A549 (cell line): ENCODE results near the gene SNRPD1. TPM values are rescaled to one million over a fixed set of nuclear protein-coding genes. Genes with fewer than 3 reads are reported as not detected.
A peak's percentile ranks its signal among the peaks of the same experiment; 100 is the strongest.

ENCODE experiments used
- ATAC-seq, 2 experiments: fragments of 200-7000 bp in 1 of 2; fragments of >200 bp in 1 of 2; cut with Nextera tagmentation in 1 of 2; cut with Tn5 transposase in 1 of 2; 3 replicates each; pipeline versions ENCODE4 v1.8.0 to v1.9.1; 2018 to 2020; ENCODE audit warnings: mild to moderate bottlenecking in 1 of 2, moderate library complexity in 1 of 2
- CTCF ChIA-PET: fragments of 300-600 bp; sonication (Branson Sonifier 250); formaldehyde crosslinking; extraction: SDS; loops from one replicate; lab custom pipeline; 2021; ENCODE audit warnings: antibody characterized with exemption, inconsistent platforms; lab: Yijun Ruan, JAX
- POLR2A ChIA-PET: fragments of 350-600 bp; formaldehyde crosslinking; extraction: SDS; loops from one replicate; lab custom pipeline; 2021; ENCODE audit warnings: antibody characterized with exemption, inconsistent platforms; lab: Yijun Ruan, JAX
- DNase-seq, 2 experiments: peaks; one replicate each; pipeline versions ENCODE4 v3.0.0 to v3.0.0-alpha.2; 2011 to 2016; ENCODE audit warnings: low read depth in 1 of 2, low spot score in 1 of 2
- FAIRE-seq: peaks from 2 replicates; lab custom pipeline; 2011; peaks lifted over from hg19 to GRCh38; lab: Jason Lieb, UNC
- H3K27ac ChIP-seq, 2 experiments: fragments of >200 bp; sonication (Bioruptor Twin); formaldehyde crosslinking; 3 replicates each; pipeline ENCODE4 v1.5.1; 2016 to 2017
- H3K4me1 ChIP-seq: fragments of >200 bp; sonication (Bioruptor Twin); formaldehyde crosslinking; 3 replicates; pipeline ENCODE4 v1.6.1; 2016
- H3K4me2 ChIP-seq: fragments of >200 bp; sonication (Bioruptor Twin); formaldehyde crosslinking; 3 replicates; pipeline ENCODE4 v1.6.1; 2016
- H3K4me3 ChIP-seq: fragments of >200 bp; sonication (Bioruptor Twin); formaldehyde crosslinking; 3 replicates; pipeline ENCODE4 v1.5.1; 2016
- H3K9me3 ChIP-seq: fragments of >200 bp; sonication (Bioruptor Twin); formaldehyde crosslinking; 3 replicates; pipeline ENCODE4 v1.6.1; 2016
- CEBPB ChIP-seq, 2 experiments: fragments of >200 bp in 1 of 2; sonication (Bioruptor Twin) in 1 of 2; formaldehyde crosslinking in 1 of 2; IDR thresholded peaks; 2 replicates each; pipeline ENCODE4 v1.6.1; 2012 to 2016
- CHD2 ChIP-seq: fragments of 150-350 bp; IDR thresholded peaks from 2 replicates; pipeline ENCODE4 v1.6.1; 2014; ENCODE audit warnings: low read length; ENCODE audit not compliant: partially characterized antibody
- CHD4 ChIP-seq: fragments of 200-600 bp; sonication (generic); IDR thresholded peaks from 2 replicates; pipeline ENCODE4 v1.6.1; 2016; ENCODE audit warnings: antibody characterized with exemption, mild to moderate bottlenecking, borderline replicate concordance
- E2F6 ChIP-seq: IDR thresholded peaks from 2 replicates; pipeline ENCODE4 v1.6.1; 2012; ENCODE audit warnings: low read depth, borderline replicate concordance
- EHMT2 ChIP-seq: fragments of 200-600 bp; sonication (generic); IDR thresholded peaks from 2 replicates; pipeline ENCODE4 v1.6.1; 2016; ENCODE audit warnings: antibody characterized with exemption, low read depth, mild to moderate bottlenecking, moderate library complexity
- ESRRA ChIP-seq: fragments of 150-350 bp; IDR thresholded peaks from 2 replicates; pipeline ENCODE4 v1.6.1; 2014; ENCODE audit warnings: mild to moderate bottlenecking, low read length, borderline replicate concordance
- FOXS1 ChIP-seq: fragments of 250-450 bp; sonication (Bioruptor Pico); IDR thresholded peaks from 2 replicates; pipeline ENCODE4 v1.5.0; 2020; ENCODE audit warnings: mild to moderate bottlenecking, moderate library complexity
- HEYL ChIP-seq: fragments of 250-450 bp; sonication (Bioruptor Pico); IDR thresholded peaks from 2 replicates; pipeline ENCODE4 v1.8.0; 2021; ENCODE audit warnings: mild to moderate bottlenecking, moderate library complexity
- HOXB5 ChIP-seq: fragments of 250-450 bp; sonication (Bioruptor Pico); IDR thresholded peaks from 2 replicates; pipeline ENCODE4 v1.5.0; 2020; ENCODE audit warnings: mild to moderate bottlenecking, moderate library complexity
- JUN ChIP-seq, 2 experiments: fragments of >200 bp; sonication (Bioruptor Twin); formaldehyde crosslinking; IDR thresholded peaks; 2 replicates in 1 of 2; 3 replicates in 1 of 2; pipeline ENCODE4 v1.6.1; 2016 to 2017
- JUNB ChIP-seq: fragments of >200 bp; sonication (Bioruptor Twin); formaldehyde crosslinking; IDR thresholded peaks from 2 replicates; pipeline ENCODE4 v1.6.1; 2016
- MAZ ChIP-seq: fragments of 150-350 bp; IDR thresholded peaks from 2 replicates; pipeline ENCODE4 v1.6.1; 2014; ENCODE audit warnings: antibody characterized with exemption, low read depth, low read length, borderline replicate concordance
- NPAS2 ChIP-seq: fragments of 250-450 bp; sonication (Bioruptor Pico); IDR thresholded peaks from 2 replicates; pipeline ENCODE4 v1.8.0; 2022; ENCODE audit warnings: mild to moderate bottlenecking, moderate library complexity, borderline replicate concordance
- POLR2A ChIP-seq: IDR thresholded peaks from 2 replicates; pipeline ENCODE4 v1.6.1; 2012; ENCODE audit warnings: mild to moderate bottlenecking, low read length
- POLR2AphosphoS2 ChIP-seq: conservative IDR thresholded peaks from 2 replicates; pipeline ENCODE4 v1.6.1; 2012; ENCODE audit warnings: low read length, improper control_type of control experiment, inconsistent platforms
- RAD21 ChIP-seq, 2 experiments: fragments of >200 bp in 1 of 2; sonication (Bioruptor Twin) in 1 of 2; formaldehyde crosslinking in 1 of 2; IDR thresholded peaks in 1 of 2; conservative IDR thresholded peaks in 1 of 2; 2 replicates in 1 of 2; 3 replicates in 1 of 2; pipeline ENCODE4 v1.6.1; 2012 to 2018; ENCODE audit warnings: inconsistent platforms in 1 of 2
- RARB ChIP-seq: fragments of 250-450 bp; sonication (Bioruptor Pico); IDR thresholded peaks from 2 replicates; pipeline ENCODE4 v1.8.0; 2021; ENCODE audit warnings: mild to moderate bottlenecking, moderate library complexity
- RFX5 ChIP-seq: fragments of 450-650 bp; IDR thresholded peaks from 2 replicates; pipeline ENCODE4 v1.7.1; 2014; ENCODE audit warnings: antibody characterized with exemption, mild to moderate bottlenecking, moderate library complexity
- RNF2 ChIP-seq: fragments of 200-600 bp; sonication (generic); IDR thresholded peaks from 2 replicates; pipeline ENCODE4 v1.6.1; 2016; ENCODE audit warnings: low read depth, mild to moderate bottlenecking, antibody characterized with exemption, moderate library complexity, borderline replicate concordance
- SMC3 ChIP-seq: fragments of >200 bp; sonication (Bioruptor Twin); formaldehyde crosslinking; IDR thresholded peaks from 3 replicates; pipeline ENCODE4 v1.6.1; 2018; ENCODE audit warnings: inconsistent platforms
- TP53 ChIP-seq: fragments of 250-450 bp; sonication (Bioruptor Pico); IDR thresholded peaks from 2 replicates; pipeline ENCODE4 v1.5.0; 2021; ENCODE audit warnings: mild to moderate bottlenecking, moderate library complexity
- ZC3H11A ChIP-seq: fragments of 450-650 bp; IDR thresholded peaks from 2 replicates; pipeline ENCODE4 v1.6.1; 2014; ENCODE audit warnings: antibody characterized with exemption, mild to moderate bottlenecking
- ZSCAN20 ChIP-seq: fragments of 250-450 bp; sonication (Bioruptor Pico); IDR thresholded peaks from 2 replicates; pipeline ENCODE4 v1.8.0; 2022; ENCODE audit warnings: mild to moderate bottlenecking, moderate library complexity
- WGBS: methylation state at CpG from one replicate; pipeline ENCODE4 v1.1.6; 2017; ENCODE audit errors: missing lambda C conversion rate; 5-methylcytosine and 5-hydroxymethylcytosine counted together
- polyA plus RNA-seq, 4 experiments: library from polyadenylated mRNA; depleted of rRNA in 3 of 4; stranded (reverse); fragments of >200 nt; fragmentation: RNase III in 1 of 4; extraction: RNeasy Plus Mini Kit Qiagen cat#74134 plus additional on column Dnase treatment in 1 of 4; gene quantifications; 2 replicates in 3 of 4; 3 replicates in 1 of 4; pipeline ENCODE4 v1.2.3, GENCODE V29; 2011 to 2017
- TF ChIP-seq, protein P1 (sequence below): fragments of 450-650 bp; IDR thresholded peaks from 2 replicates; pipeline ENCODE4 v1.6.1; 2014; ENCODE audit warnings: antibody characterized with exemption
- TF ChIP-seq, protein P2 (sequence below): fragments of 150-350 bp; IDR thresholded peaks from 2 replicates; pipeline ENCODE4 v1.6.1; 2014; ENCODE audit warnings: low read depth, mild to moderate bottlenecking, low read length
- TF ChIP-seq, protein P3 (sequence below): fragments of 250-450 bp; sonication (Bioruptor Pico); IDR thresholded peaks from 2 replicates; pipeline ENCODE4 v1.5.0; 2020; ENCODE audit warnings: low read depth, mild to moderate bottlenecking, moderate library complexity
- TF ChIP-seq, protein P4 (sequence below): IDR thresholded peaks from 2 replicates; pipeline ENCODE4 v1.6.1; 2012
- TF ChIP-seq, protein P5 (sequence below): fragments of >200 bp; sonication (Bioruptor Twin); formaldehyde crosslinking; IDR thresholded peaks from 3 replicates; pipeline ENCODE4 v1.6.1; 2016
- TF ChIP-seq, protein P6 (sequence below): fragments of >200 bp; sonication (Bioruptor Twin); formaldehyde crosslinking; IDR thresholded peaks from 2 replicates; pipeline ENCODE4 v1.6.1; 2016

The SNRPD1 gene
- polyA plus RNA-seq, 2 of the 4 experiments (the other 2 are of a cell fraction), result 139 to 356 TPM

DNA sequence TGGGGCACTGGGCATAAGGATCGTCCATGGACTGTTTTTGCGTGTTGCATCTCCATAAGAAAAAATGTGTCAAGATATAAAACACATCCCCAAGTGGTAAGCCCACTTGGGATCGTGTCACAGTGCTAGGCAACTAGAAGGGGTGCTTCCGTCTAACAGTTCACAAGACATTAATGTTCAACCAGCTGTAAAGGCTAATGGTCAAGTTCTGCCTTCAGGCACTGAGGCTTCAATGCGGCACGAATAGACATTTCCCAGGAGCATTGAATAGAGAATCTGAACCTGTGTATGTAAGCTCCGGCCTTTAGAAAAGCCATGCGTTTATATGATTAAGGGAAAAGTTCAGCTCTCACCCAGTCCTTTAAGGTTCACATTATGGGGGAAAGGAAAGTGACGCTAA, 50.5 kb downstream of the SNRPD1 start:
- 92% methylated on average over 9 of the region's 9 CpGs for WGBS
- TF ChIP-seq RNF2 (no peak), RAD21 (conservative IDR thresholded peaks at IDR 0.05 in 1 of 2, IDR thresholded peaks at IDR 0.05 in 1 of 2) (no peak), ZC3H11A (no peak), ESRRA (no peak), HEYL (CRISPR knock-in tag) (no peak), RFX5 (no peak), TP53 (CRISPR knock-in tag) (no peak), JUNB (no peak), FOXS1 (CRISPR knock-in tag) (no peak)
- TF ChIP-seq, protein P1, sequence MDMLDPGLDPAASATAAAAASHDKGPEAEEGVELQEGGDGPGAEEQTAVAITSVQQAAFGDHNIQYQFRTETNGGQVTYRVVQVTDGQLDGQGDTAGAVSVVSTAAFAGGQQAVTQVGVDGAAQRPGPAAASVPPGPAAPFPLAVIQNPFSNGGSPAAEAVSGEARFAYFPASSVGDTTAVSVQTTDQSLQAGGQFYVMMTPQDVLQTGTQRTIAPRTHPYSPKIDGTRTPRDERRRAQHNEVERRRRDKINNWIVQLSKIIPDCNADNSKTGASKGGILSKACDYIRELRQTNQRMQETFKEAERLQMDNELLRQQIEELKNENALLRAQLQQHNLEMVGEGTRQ, result no peak
- TF ChIP-seq, protein P2, sequence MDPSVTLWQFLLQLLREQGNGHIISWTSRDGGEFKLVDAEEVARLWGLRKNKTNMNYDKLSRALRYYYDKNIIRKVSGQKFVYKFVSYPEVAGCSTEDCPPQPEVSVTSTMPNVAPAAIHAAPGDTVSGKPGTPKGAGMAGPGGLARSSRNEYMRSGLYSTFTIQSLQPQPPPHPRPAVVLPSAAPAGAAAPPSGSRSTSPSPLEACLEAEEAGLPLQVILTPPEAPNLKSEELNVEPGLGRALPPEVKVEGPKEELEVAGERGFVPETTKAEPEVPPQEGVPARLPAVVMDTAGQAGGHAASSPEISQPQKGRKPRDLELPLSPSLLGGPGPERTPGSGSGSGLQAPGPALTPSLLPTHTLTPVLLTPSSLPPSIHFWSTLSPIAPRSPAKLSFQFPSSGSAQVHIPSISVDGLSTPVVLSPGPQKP, result no peak
- FAIRE-seq, result no peak

GRCh38 chr18:21663578-21663977, 51.5 kb downstream of the SNRPD1 start:
- peak overlapping the region; percentile 58 for H3K4me2 ChIP-seq
- FAIRE-seq (no peak), DNase-seq (peak; percentile 19 to 78), ATAC-seq (peak; percentile 70 to 75; a peak in 4 of 6 replicates)
- peaks cover 11% of the 10 kb centered on the region for H3K9me3 ChIP-seq
- 0 out of 3 replicates have a peak overlapping the region, but pooled peaks have one; percentile 6 for H3K4me3 ChIP-seq
- peak overlapping the region; percentile 78 to 84 for H3K27ac ChIP-seq
- CTCF ChIA-PET, result interaction anchor here (0.8 kb wide), 1 partner anchor 16 kb away, joined by 3 read pairs; no protein-coding TSS in a partner anchor
- POLR2A ChIA-PET, result no interaction called here
- 17% methylated on average over 7 of the region's 7 CpGs for WGBS
- TF ChIP-seq CEBPB (IDR thresholded peaks at IDR 0.05) (peak; percentile 69 to 85; a peak in 3 of 4 replicates), POLR2A (no peak)
- peaks cover 29% of the 10 kb centered on the region for H3K4me1 ChIP-seq

More for the DNA sequence above, 50.5 kb downstream of the SNRPD1 start:
- no peak for DNase-seq
- no peak overlapping the region for H3K4me3 ChIP-seq
- peaks cover 11% of the 10 kb centered on the region for H3K9me3 ChIP-seq
- POLR2A ChIA-PET, result no interaction called here
- H3K4me1 ChIP-seq, result peaks cover 19% of the 10 kb centered on the region
- no peak overlapping the region for H3K4me2 ChIP-seq
- H3K27ac ChIP-seq, result peak overlapping the region; percentile 11 to 78; a peak in 3 of 6 replicates
- ATAC-seq, result no peak
- CTCF ChIA-PET, result no interaction called here

GRCh38 chr18:21664069-21664468, 52.0 kb downstream of the SNRPD1 start:
- Histone ChIP-seq H3K4me2 (peak overlapping the region; percentile 58), H3K27ac (peak overlapping the region; percentile 78 to 84), H3K4me3 (0 out of 3 replicates have a peak overlapping the region, but pooled peaks have one; percentile 6), H3K9me3 (peaks cover 11% of the 10 kb centered on the region), H3K4me1 (peaks cover 34% of the 10 kb centered on the region)
- POLR2A ChIA-PET, result no interaction called here
- DNase-seq (peak; percentile 28 to 79), FAIRE-seq (no peak), ATAC-seq (peak; percentile 87 to 91)
- CTCF ChIA-PET, result no interaction called here
- WGBS, result 9% methylated on average over 2 of the region's 2 CpGs
- TF ChIP-seq E2F6 (no peak), HOXB5 (CRISPR knock-in tag) (peak; percentile 53; the same call in 1 of the 2 replicates), CHD2 (no peak), FOXS1 (CRISPR knock-in tag) (no peak), POLR2AphosphoS2 (no peak), CHD4 (no peak), SMC3 (no peak), NPAS2 (CRISPR knock-in tag) (no peak), ESRRA (no peak), RNF2 (no peak), TP53 (CRISPR knock-in tag) (no peak), EHMT2 (no peak), JUN (IDR thresholded peaks at IDR 0.05) (no peak), JUNB (peak; percentile 54), RARB (no peak), MAZ (no peak), ZSCAN20 (no peak)
- TF ChIP-seq, protein P3, sequence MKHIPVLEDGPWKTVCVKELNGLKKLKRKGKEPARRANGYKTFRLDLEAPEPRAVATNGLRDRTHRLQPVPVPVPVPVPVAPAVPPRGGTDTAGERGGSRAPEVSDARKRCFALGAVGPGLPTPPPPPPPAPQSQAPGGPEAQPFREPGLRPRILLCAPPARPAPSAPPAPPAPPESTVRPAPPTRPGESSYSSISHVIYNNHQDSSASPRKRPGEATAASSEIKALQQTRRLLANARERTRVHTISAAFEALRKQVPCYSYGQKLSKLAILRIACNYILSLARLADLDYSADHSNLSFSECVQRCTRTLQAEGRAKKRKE (CRISPR knock-in tag), result no peak
- TF ChIP-seq, protein P4, sequence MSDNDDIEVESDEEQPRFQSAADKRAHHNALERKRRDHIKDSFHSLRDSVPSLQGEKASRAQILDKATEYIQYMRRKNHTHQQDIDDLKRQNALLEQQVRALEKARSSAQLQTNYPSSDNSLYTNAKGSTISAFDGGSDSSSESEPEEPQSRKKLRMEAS, result no peak; the same call in 1 of the 2 replicates
- TF ChIP-seq, protein P5, sequence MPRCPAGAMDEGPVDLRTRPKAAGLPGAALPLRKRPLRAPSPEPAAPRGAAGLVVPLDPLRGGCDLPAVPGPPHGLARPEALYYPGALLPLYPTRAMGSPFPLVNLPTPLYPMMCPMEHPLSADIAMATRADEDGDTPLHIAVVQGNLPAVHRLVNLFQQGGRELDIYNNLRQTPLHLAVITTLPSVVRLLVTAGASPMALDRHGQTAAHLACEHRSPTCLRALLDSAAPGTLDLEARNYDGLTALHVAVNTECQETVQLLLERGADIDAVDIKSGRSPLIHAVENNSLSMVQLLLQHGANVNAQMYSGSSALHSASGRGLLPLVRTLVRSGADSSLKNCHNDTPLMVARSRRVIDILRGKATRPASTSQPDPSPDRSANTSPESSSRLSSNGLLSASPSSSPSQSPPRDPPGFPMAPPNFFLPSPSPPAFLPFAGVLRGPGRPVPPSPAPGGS, result no peak
- TF ChIP-seq, protein P6, sequence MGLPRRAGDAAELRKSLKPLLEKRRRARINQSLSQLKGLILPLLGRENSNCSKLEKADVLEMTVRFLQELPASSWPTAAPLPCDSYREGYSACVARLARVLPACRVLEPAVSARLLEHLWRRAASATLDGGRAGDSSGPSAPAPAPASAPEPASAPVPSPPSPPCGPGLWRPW, result no peak
